C4-2B (cell line): ENCODE measurements around the gene SOX9.

Source experiments
- ZFX ChIP-seq: fragments of 450-650 bp; IDR thresholded peaks from 2 replicates; pipeline ENCODE4 v1.6.1; 2017
- TF ChIP-seq, protein P1 (sequence below): fragments of 450-650 bp; conservative IDR thresholded peaks from 2 replicates; pipeline ENCODE4 v1.5.1; 2017; ENCODE audit warnings: mild to moderate bottlenecking

- TF ChIP-seq, protein P1, sequence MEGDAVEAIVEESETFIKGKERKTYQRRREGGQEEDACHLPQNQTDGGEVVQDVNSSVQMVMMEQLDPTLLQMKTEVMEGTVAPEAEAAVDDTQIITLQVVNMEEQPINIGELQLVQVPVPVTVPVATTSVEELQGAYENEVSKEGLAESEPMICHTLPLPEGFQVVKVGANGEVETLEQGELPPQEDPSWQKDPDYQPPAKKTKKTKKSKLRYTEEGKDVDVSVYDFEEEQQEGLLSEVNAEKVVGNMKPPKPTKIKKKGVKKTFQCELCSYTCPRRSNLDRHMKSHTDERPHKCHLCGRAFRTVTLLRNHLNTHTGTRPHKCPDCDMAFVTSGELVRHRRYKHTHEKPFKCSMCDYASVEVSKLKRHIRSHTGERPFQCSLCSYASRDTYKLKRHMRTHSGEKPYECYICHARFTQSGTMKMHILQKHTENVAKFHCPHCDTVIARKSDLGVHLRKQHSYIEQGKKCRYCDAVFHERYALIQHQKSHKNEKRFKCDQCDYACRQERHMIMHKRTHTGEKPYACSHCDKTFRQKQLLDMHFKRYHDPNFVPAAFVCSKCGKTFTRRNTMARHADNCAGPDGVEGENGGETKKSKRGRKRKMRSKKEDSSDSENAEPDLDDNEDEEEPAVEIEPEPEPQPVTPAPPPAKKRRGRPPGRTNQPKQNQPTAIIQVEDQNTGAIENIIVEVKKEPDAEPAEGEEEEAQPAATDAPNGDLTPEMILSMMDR: no peak
- no peak for TF ChIP-seq ZFX
Observed at GRCh38 chr17:72135546-72136325, 14.9 kb downstream of the SOX9 start.
